ENCODE results near the gene PIAS1. TPM values are rescaled to one million over a fixed set of nuclear protein-coding genes. Genes with fewer than 3 reads are reported as not detected.

PIAS1 gene
- total RNA-seq, 1 donor from 2014 or later: 40.6 TPM

DNA sequence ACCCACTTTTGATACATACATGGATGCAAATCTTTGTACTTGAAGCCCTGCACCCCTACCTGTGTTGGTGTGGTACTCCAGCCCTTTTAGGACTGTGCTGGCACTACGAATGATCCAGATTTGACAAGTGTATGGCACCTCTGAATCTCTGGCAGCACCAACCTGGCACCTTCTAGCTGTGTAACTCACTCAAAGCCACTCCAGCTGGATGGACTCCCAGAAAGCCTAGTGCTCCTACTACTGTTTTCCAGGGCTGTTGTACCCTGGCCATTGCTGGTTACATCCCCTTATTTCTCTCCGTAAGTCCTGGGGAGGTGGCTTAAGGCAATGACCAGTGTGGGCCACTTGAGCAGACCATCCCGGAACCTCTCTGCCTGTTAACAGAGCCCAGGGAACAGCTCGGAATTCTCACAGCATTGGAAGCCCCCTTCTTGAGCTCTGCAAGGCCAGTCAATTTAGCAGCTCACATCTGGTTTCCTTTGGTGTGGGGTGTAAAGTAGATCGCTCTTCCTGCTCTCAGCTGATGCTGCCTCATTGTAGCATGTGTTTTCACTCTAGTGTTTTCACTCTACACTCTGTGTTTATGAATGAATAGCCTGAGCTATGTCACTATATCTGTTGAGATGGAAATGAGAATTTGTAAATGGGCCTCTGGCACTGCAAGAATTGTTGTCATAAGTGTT is 138.8 kb downstream of the PIAS1 start:
- Mint-ChIP-seq H3K4me1 (ENCODE audit: unreplicated experiment) (peaks cover 3% of the 10 kb centered on the region), H3K27me3 (ENCODE audit: unreplicated experiment) (no peaks in the 10 kb centered on the region), H3K9me3 (ENCODE audit: unreplicated experiment) (no peaks in the 10 kb centered on the region), H3K27ac (ENCODE audit: unreplicated experiment) (no peak overlapping the region), H3K4me3 (ENCODE audit: unreplicated experiment) (no peak overlapping the region), H3K36me3 (ENCODE audit: unreplicated experiment) (peaks cover 45% of the 10 kb centered on the region)
- DNase-seq (ENCODE audit: extremely low spot score, unreplicated experiment): no peak
- TF ChIP-seq, protein P1, sequence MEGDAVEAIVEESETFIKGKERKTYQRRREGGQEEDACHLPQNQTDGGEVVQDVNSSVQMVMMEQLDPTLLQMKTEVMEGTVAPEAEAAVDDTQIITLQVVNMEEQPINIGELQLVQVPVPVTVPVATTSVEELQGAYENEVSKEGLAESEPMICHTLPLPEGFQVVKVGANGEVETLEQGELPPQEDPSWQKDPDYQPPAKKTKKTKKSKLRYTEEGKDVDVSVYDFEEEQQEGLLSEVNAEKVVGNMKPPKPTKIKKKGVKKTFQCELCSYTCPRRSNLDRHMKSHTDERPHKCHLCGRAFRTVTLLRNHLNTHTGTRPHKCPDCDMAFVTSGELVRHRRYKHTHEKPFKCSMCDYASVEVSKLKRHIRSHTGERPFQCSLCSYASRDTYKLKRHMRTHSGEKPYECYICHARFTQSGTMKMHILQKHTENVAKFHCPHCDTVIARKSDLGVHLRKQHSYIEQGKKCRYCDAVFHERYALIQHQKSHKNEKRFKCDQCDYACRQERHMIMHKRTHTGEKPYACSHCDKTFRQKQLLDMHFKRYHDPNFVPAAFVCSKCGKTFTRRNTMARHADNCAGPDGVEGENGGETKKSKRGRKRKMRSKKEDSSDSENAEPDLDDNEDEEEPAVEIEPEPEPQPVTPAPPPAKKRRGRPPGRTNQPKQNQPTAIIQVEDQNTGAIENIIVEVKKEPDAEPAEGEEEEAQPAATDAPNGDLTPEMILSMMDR (IDR thresholded peaks at IDR 0.05): no peak

DNA sequence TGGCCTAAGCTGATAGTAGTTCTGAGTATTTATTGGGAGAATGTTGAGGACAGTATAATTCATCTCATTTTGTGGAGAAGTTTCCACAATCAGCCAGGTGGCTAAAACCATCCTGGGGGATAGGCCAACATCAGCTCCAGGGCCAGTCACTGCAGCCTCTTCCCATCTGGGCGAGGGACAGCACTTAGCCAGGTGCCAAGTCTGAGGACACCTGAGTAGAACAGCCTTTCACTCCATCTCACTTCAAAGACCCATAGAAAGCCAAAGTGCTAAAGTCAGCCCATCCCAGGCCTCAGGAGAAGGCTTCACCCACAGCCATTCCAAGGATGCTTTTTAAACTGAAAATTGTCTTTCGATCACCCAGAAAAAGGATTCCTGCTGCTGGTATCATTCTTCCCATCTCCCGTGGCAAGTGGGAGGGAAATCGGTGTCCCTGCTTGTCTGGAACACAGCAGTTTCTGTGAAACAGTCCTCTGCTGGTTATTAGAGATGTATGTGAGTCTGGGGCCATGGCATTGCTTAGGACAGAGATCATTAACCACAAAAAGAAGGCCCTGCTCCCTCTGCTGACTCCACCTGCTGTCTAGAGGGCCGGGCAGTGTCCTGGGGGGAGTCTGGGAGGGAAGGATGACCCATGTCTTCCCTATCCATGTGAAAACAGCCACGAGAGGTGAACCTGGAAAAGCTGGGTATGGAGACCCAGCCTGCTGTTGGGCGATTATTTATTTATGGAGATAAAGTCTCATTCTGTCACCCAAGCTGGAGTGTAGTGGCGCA is 141.4 kb downstream of the PIAS1 start:
- peaks cover 24% of the 10 kb centered on the region for H3K36me3 Mint-ChIP-seq (ENCODE audit: unreplicated experiment)
- no peaks in the 10 kb centered on the region for H3K27me3 Mint-ChIP-seq (ENCODE audit: unreplicated experiment)
- H3K9me3 Mint-ChIP-seq (ENCODE audit: unreplicated experiment): no peaks in the 10 kb centered on the region
- no peak overlapping the region for H3K27ac Mint-ChIP-seq (ENCODE audit: unreplicated experiment)
- no peak for DNase-seq (ENCODE audit: extremely low spot score, unreplicated experiment)
- TF ChIP-seq, protein P1 (IDR thresholded peaks at IDR 0.05): no peak
- H3K4me3 Mint-ChIP-seq (ENCODE audit: unreplicated experiment): no peak overlapping the region
- peaks cover 7% of the 10 kb centered on the region for H3K4me1 Mint-ChIP-seq (ENCODE audit: unreplicated experiment)

DNA sequence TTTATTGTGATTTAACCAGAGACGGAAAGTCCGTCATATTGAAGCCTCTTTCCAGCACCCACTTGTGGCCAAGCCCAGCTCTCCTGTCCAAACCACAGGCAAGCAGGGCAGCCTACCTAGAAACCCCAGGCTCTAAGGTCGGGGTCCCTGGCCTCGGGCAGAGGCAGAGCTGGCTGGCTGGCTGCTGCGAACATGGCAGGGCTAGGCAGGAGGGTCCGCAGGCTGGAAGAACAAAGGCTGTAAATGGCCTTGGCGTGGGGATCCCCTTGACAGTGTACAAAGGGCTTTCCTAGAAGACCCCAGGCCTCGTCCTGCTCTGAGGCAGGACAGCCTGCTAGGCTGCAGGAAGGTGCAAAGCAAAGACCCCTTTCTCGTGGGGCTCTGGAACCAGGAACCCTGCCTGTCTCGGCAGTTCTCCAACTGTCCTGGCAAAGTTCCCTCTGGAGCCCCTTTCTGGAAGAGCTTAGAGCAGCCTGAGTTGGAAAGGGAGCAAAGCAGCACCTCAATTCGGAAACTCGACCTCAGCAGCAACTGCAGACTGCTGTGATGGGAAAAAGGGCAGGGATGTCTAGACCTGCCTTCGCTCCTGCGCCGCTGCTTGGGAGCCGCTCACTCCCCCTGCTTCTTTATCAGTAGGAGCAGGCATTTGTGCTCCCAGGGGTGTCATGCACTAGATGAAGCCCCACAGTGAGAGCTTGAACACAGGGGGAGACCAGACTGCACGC is 142.5 kb downstream of the PIAS1 start:
- peaks cover 24% of the 10 kb centered on the region for H3K36me3 Mint-ChIP-seq (ENCODE audit: unreplicated experiment)
- TF ChIP-seq, protein P1 (IDR thresholded peaks at IDR 0.05): no peak
- peaks cover 10% of the 10 kb centered on the region for H3K4me1 Mint-ChIP-seq (ENCODE audit: unreplicated experiment)
- H3K9me3 Mint-ChIP-seq (ENCODE audit: unreplicated experiment): no peaks in the 10 kb centered on the region
- H3K27me3 Mint-ChIP-seq (ENCODE audit: unreplicated experiment): no peaks in the 10 kb centered on the region
- no peak overlapping the region for H3K4me3 Mint-ChIP-seq (ENCODE audit: unreplicated experiment)
- H3K27ac Mint-ChIP-seq (ENCODE audit: unreplicated experiment): no peak overlapping the region
- DNase-seq (ENCODE audit: extremely low spot score, unreplicated experiment): no peak

DNA sequence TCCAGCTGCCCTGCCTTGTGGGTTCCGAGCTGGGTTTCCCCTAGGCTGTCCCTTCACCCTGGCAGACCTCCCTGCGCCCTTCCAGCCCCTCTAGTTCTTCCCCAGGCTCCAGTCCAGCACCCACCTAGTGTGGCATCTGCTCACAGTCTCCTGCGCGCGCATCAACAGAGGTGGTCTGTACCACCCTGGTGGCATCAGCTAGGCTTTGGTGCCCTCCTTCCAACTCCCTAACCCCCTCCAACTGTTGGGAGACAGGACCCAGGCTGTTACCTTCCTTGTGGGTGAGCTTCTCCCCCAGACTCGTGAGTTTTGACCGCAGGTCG is 143.0 kb downstream of the PIAS1 start:
- H3K27ac Mint-ChIP-seq (ENCODE audit: unreplicated experiment): no peak overlapping the region
- H3K4me1 Mint-ChIP-seq (ENCODE audit: unreplicated experiment): peaks cover 15% of the 10 kb centered on the region
- TF ChIP-seq, protein P1 (IDR thresholded peaks at IDR 0.05): no peak
- no peaks in the 10 kb centered on the region for H3K27me3 Mint-ChIP-seq (ENCODE audit: unreplicated experiment)
- H3K4me3 Mint-ChIP-seq (ENCODE audit: unreplicated experiment): no peak overlapping the region
- H3K36me3 Mint-ChIP-seq (ENCODE audit: unreplicated experiment): peaks cover 22% of the 10 kb centered on the region
- no peak for DNase-seq (ENCODE audit: extremely low spot score, unreplicated experiment)
- no peaks in the 10 kb centered on the region for H3K9me3 Mint-ChIP-seq (ENCODE audit: unreplicated experiment)
